ENCODE results near the gene PDE8B. TPM values are rescaled to one million over a fixed set of nuclear protein-coding genes. Genes with fewer than 3 reads are reported as not detected.

Gene PDE8B
- total RNA-seq, 1 donor from 2014 or later: 4.9 TPM

- DNase-seq: no peak
- Histone ChIP-seq H3K27me3 (no peaks in the 10 kb centered on the region), H3K9me3 (no peaks in the 10 kb centered on the region), H3K27ac (no peak overlapping the region), H3K36me3 (no peaks in the 10 kb centered on the region), H3K4me1 (no peaks in the 10 kb centered on the region), H3K4me3 (no peak overlapping the region)
- no peak for ATAC-seq
- intact Hi-C loops (cut with DNase I): no loop called here
- no peak for TF ChIP-seq CTCF (IDR thresholded peaks at IDR 0.05)
These were observed 207.7 kb downstream of the PDE8B start for GRCh38 chr5:77418162-77418561.

- ATAC-seq (no peak), DNase-seq (no peak)
- no peak overlapping the region for H3K4me3 ChIP-seq
- no peaks in the 10 kb centered on the region for H3K36me3 ChIP-seq
- no peaks in the 10 kb centered on the region for H3K4me1 ChIP-seq
- no peaks in the 10 kb centered on the region for H3K9me3 ChIP-seq
- intact Hi-C loops (cut with DNase I): no loop called here
- no peaks in the 10 kb centered on the region for H3K27me3 ChIP-seq
- H3K27ac ChIP-seq: no peak overlapping the region
- no peak for TF ChIP-seq CTCF (IDR thresholded peaks at IDR 0.05)
These were observed 208.4 kb downstream of the PDE8B start for GRCh38 chr5:77418601-77419581.

- Histone ChIP-seq H3K27me3 (no peaks in the 10 kb centered on the region), H3K4me1 (no peaks in the 10 kb centered on the region), H3K9me3 (no peaks in the 10 kb centered on the region), H3K27ac (no peak overlapping the region), H3K4me3 (no peak overlapping the region), H3K36me3 (no peaks in the 10 kb centered on the region)
- DNase-seq (no peak), ATAC-seq (no peak)
- no peak for TF ChIP-seq CTCF (IDR thresholded peaks at IDR 0.05)
- intact Hi-C loops (cut with DNase I): no loop called here
These were observed 209.4 kb downstream of the PDE8B start for GRCh38 chr5:77419644-77420582.

GRCh38 chr5:77420940-77421339, 210.5 kb downstream of the PDE8B start:
- H3K9me3 ChIP-seq: no peaks in the 10 kb centered on the region
- no peaks in the 10 kb centered on the region for H3K27me3 ChIP-seq
- TF ChIP-seq CTCF (IDR thresholded peaks at IDR 0.05): no peak
- no peaks in the 10 kb centered on the region for H3K36me3 ChIP-seq
- DNase-seq (no peak), ATAC-seq (no peak)
- no peaks in the 10 kb centered on the region for H3K4me1 ChIP-seq
- intact Hi-C loops (cut with DNase I): no loop called here
- no peak overlapping the region for H3K27ac ChIP-seq
- H3K4me3 ChIP-seq: no peak overlapping the region

- TF ChIP-seq CTCF (IDR thresholded peaks at IDR 0.05): no peak
- H3K36me3 ChIP-seq: no peaks in the 10 kb centered on the region
- intact Hi-C loops (cut with DNase I): no loop called here
- DNase-seq (no peak), ATAC-seq (no peak)
- no peaks in the 10 kb centered on the region for H3K9me3 ChIP-seq
- H3K27ac ChIP-seq: no peak overlapping the region
- no peak overlapping the region for H3K4me3 ChIP-seq
- H3K4me1 ChIP-seq: no peaks in the 10 kb centered on the region
- H3K27me3 ChIP-seq: no peaks in the 10 kb centered on the region
These were observed 212.7 kb downstream of the PDE8B start for GRCh38 chr5:77423022-77423750.
